Neural cell (in vitro differentiated cells): Measurements from ENCODE around the gene ASIC2. TPM values are rescaled to one million over a fixed set of nuclear protein-coding genes. Genes with fewer than 3 reads are reported as not detected.

Experiments used
- H2AFZ ChIP-seq: fragments of 200-600, 300-800 bp; sonication (generic), shearing (Covaris generic); 2 replicates; pipeline ENCODE4 v1.6.0; 2014; ENCODE audit warnings: low read depth, mild to moderate bottlenecking, antibody characterized with exemption, low read length, moderate library complexity
- H3F3A ChIP-seq: fragments of 200-600 bp; shearing (Covaris generic); 2 replicates; pipeline ENCODE4 v1.6.1; 2016; ENCODE audit warnings: mild to moderate bottlenecking, moderate library complexity, mixed read lengths, antibody characterized with exemption, low read length; ENCODE audit not compliant: insufficient read depth, poor library complexity, severe bottlenecking
- H3K27ac ChIP-seq: fragments of 200-600, 300-800 bp; sonication (generic), shearing (Covaris generic); 2 replicates; pipeline ENCODE4 v1.5.1; 2014; ENCODE audit warnings: mild to moderate bottlenecking, low read length, moderate library complexity
- H3K27me3 ChIP-seq: fragments of 300-800, 200-600 bp; sonication (generic), shearing (Covaris generic); 2 replicates; pipeline ENCODE4 v1.6.0; 2014; ENCODE audit warnings: mild to moderate bottlenecking, low read depth, low read length, moderate library complexity; ENCODE audit not compliant: insufficient read depth
- H3K36me3 ChIP-seq: fragments of 300-800, 200-600 bp; sonication (generic), shearing (Covaris generic); 2 replicates; pipeline ENCODE4 v1.5.1; 2014; ENCODE audit warnings: mild to moderate bottlenecking, antibody characterized with exemption, low read length, moderate library complexity; ENCODE audit not compliant: insufficient read depth
- H3K4me2 ChIP-seq: fragments of 300-800, 200-600 bp; sonication (generic), shearing (Covaris generic); 2 replicates; pipeline ENCODE4 v1.6.0; 2014; ENCODE audit warnings: mild to moderate bottlenecking, low read length
- H3K4me3 ChIP-seq: fragments of 300-800, 200-600 bp; sonication (generic), shearing (Covaris generic); 2 replicates; pipeline ENCODE4 v1.5.1; 2014; ENCODE audit warnings: mild to moderate bottlenecking, low read length, moderate library complexity
- H3K79me2 ChIP-seq: fragments of 200-600 bp; shearing (Covaris generic); replicated peaks from 2 replicates; pipeline ENCODE4 v1.6.0; 2014; ENCODE audit warnings: mild to moderate bottlenecking, low read length, moderate library complexity; ENCODE audit not compliant: insufficient read depth
- H3K9ac ChIP-seq: fragments of 300-800, 200-600 bp; sonication (generic), shearing (Covaris generic); 2 replicates; pipeline ENCODE4 v1.6.1; 2016; ENCODE audit warnings: mild to moderate bottlenecking, low read length, mixed read lengths
- H3K9me2 ChIP-seq: fragments of 200-600 bp; shearing (Covaris generic); 2 replicates; pipeline ENCODE4 v1.6.1; 2016; ENCODE audit warnings: mild to moderate bottlenecking, low read length, mixed read lengths; ENCODE audit not compliant: insufficient read depth
- H3K9me3 ChIP-seq: fragments of 200-600, 300-800 bp; sonication (generic), shearing (Covaris generic); 2 replicates; pipeline ENCODE4 v1.6.1; 2016; ENCODE audit warnings: mild to moderate bottlenecking, mixed run types, low read length, moderate library complexity, mixed read lengths
- H4K20me1 ChIP-seq: fragments of 200-600 bp; shearing (Covaris generic); 2 replicates; pipeline ENCODE4 v1.6.1; 2016; ENCODE audit warnings: mild to moderate bottlenecking, mixed run types; ENCODE audit not compliant: insufficient read depth
- EP300 ChIP-seq: fragments of 450-650 bp; conservative IDR thresholded peaks from 2 replicates; pipeline ENCODE4 v1.6.1; 2014; ENCODE audit warnings: antibody characterized with exemption, mild to moderate bottlenecking, moderate library complexity; ENCODE audit not compliant: poor library complexity, severe bottlenecking
- EZH2 ChIP-seq: fragments of 200-600, 300-800 bp; shearing (Covaris generic), sonication (generic); IDR thresholded peaks from 2 replicates; pipeline ENCODE4 v1.6.1; 2014; ENCODE audit warnings: antibody characterized with exemption, low read length, borderline replicate concordance, mild to moderate bottlenecking; ENCODE audit not compliant: insufficient read depth, poor library complexity, severe bottlenecking
- MXI1 ChIP-seq: fragments of 450-650 bp; conservative IDR thresholded peaks from 2 replicates; pipeline ENCODE4 v1.6.1; 2014; ENCODE audit warnings: antibody characterized with exemption, mild to moderate bottlenecking; ENCODE audit not compliant: poor library complexity, severe bottlenecking
- POLR2AphosphoS5 ChIP-seq: IDR thresholded peaks from 2 replicates; pipeline ENCODE4 v1.6.1; 2012
- RAD21 ChIP-seq: fragments of 450-650 bp; conservative IDR thresholded peaks from 2 replicates; pipeline ENCODE4 v1.6.1; 2014; ENCODE audit warnings: antibody characterized with exemption, mild to moderate bottlenecking, moderate library complexity
- SMC3 ChIP-seq: fragments of 450-650 bp; conservative IDR thresholded peaks from 2 replicates; pipeline ENCODE4 v1.6.1; 2014; ENCODE audit warnings: antibody characterized with exemption, mild to moderate bottlenecking, moderate library complexity; ENCODE audit not compliant: poor library complexity
- TAF1 ChIP-seq: IDR thresholded peaks from 2 replicates; pipeline ENCODE4 v1.6.1; 2012; ENCODE audit warnings: low read depth
- polyA plus RNA-seq: library from polyadenylated mRNA; depleted of rRNA; stranded (reverse); fragments of >200 nt; gene quantifications from 2 replicates; pipeline ENCODE4 v1.2.3, GENCODE V29; 2014
- TF ChIP-seq, protein P1 (sequence below): fragments of 450-650 bp; IDR thresholded peaks from 2 replicates; pipeline ENCODE4 v1.5.1; 2014; ENCODE audit warnings: antibody characterized with exemption, mild to moderate bottlenecking, moderate library complexity; ENCODE audit not compliant: poor library complexity, severe bottlenecking
- TF ChIP-seq, protein P2 (sequence below): IDR thresholded peaks from 2 replicates; pipeline ENCODE4 v1.6.1; 2012; ENCODE audit warnings: borderline replicate concordance

The ASIC2 gene
- polyA plus RNA-seq, 1 donor from 2014 or later, result 2.4 TPM

DNA sequence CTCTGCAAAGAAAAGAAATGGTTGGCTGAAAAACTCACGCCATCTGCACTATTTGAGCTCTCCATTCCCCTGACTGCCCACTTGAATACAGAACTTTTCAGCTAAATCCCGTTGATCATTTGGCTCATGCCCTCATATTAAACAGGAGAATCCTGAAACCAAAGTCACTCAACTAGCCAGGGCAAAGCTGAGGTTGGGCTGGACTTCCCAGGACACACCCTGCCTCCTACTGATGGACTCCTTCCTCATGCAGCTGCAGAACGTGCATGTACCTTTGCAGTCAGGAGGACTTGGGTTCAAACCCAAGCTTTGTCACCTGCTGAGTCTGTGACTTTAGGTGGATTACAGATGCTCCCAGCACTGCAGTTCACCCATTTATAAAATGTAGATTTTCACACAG, 7.7 kb downstream of the ASIC2 start:
- TF ChIP-seq TAF1 (no peak), EP300 (no peak)
- H2AFZ ChIP-seq, result no peak overlapping the region
- no peaks in the 10 kb centered on the region for H4K20me1 ChIP-seq
- H3K79me2 ChIP-seq, result no peaks in the 10 kb centered on the region
- no peak overlapping the region for H3K27ac ChIP-seq
- H3K27me3 ChIP-seq, result peaks cover 29% of the 10 kb centered on the region
- no peaks in the 10 kb centered on the region for H3K9me3 ChIP-seq
- no peak overlapping the region for H3K4me3 ChIP-seq
- H3K4me2 ChIP-seq, result no peak overlapping the region
- no peak overlapping the region for H3K9ac ChIP-seq
- H3K9me2 ChIP-seq, result no peaks in the 10 kb centered on the region
- no peaks in the 10 kb centered on the region for H3K36me3 ChIP-seq
- H3F3A ChIP-seq, result no peaks in the 10 kb centered on the region

GRCh38 chr17:33284022-33284421, 9.1 kb downstream of the ASIC2 start:
- Histone ChIP-seq H3K27ac (no peak overlapping the region), H4K20me1 (no peaks in the 10 kb centered on the region), H3K9me2 (no peaks in the 10 kb centered on the region), H3F3A (no peaks in the 10 kb centered on the region), H3K27me3 (peaks cover 15% of the 10 kb centered on the region), H3K79me2 (no peaks in the 10 kb centered on the region), H3K9ac (no peak overlapping the region), H3K4me2 (no peak overlapping the region), H3K9me3 (no peaks in the 10 kb centered on the region), H3K36me3 (no peaks in the 10 kb centered on the region), H2AFZ (no peak overlapping the region), H3K4me3 (no peak overlapping the region)
- TF ChIP-seq SMC3 (no peak), RAD21 (no peak), EZH2 (no peak), POLR2AphosphoS5 (no peak), EP300 (no peak), TAF1 (no peak), MXI1 (no peak)
- TF ChIP-seq, protein P1, sequence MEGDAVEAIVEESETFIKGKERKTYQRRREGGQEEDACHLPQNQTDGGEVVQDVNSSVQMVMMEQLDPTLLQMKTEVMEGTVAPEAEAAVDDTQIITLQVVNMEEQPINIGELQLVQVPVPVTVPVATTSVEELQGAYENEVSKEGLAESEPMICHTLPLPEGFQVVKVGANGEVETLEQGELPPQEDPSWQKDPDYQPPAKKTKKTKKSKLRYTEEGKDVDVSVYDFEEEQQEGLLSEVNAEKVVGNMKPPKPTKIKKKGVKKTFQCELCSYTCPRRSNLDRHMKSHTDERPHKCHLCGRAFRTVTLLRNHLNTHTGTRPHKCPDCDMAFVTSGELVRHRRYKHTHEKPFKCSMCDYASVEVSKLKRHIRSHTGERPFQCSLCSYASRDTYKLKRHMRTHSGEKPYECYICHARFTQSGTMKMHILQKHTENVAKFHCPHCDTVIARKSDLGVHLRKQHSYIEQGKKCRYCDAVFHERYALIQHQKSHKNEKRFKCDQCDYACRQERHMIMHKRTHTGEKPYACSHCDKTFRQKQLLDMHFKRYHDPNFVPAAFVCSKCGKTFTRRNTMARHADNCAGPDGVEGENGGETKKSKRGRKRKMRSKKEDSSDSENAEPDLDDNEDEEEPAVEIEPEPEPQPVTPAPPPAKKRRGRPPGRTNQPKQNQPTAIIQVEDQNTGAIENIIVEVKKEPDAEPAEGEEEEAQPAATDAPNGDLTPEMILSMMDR, result no peak
- TF ChIP-seq, protein P2, sequence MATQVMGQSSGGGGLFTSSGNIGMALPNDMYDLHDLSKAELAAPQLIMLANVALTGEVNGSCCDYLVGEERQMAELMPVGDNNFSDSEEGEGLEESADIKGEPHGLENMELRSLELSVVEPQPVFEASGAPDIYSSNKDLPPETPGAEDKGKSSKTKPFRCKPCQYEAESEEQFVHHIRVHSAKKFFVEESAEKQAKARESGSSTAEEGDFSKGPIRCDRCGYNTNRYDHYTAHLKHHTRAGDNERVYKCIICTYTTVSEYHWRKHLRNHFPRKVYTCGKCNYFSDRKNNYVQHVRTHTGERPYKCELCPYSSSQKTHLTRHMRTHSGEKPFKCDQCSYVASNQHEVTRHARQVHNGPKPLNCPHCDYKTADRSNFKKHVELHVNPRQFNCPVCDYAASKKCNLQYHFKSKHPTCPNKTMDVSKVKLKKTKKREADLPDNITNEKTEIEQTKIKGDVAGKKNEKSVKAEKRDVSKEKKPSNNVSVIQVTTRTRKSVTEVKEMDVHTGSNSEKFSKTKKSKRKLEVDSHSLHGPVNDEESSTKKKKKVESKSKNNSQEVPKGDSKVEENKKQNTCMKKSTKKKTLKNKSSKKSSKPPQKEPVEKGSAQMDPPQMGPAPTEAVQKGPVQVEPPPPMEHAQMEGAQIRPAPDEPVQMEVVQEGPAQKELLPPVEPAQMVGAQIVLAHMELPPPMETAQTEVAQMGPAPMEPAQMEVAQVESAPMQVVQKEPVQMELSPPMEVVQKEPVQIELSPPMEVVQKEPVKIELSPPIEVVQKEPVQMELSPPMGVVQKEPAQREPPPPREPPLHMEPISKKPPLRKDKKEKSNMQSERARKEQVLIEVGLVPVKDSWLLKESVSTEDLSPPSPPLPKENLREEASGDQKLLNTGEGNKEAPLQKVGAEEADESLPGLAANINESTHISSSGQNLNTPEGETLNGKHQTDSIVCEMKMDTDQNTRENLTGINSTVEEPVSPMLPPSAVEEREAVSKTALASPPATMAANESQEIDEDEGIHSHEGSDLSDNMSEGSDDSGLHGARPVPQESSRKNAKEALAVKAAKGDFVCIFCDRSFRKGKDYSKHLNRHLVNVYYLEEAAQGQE, result no peak
